Fibroblast of mammary gland (primary cell): Measurements from ENCODE around the gene CDH1.

Experiments
- DNase-seq: peaks from one replicate; pipeline ENCODE4 v3.0.0-alpha.2; 2010; ENCODE audit warnings: low read depth
- H3K4me3 ChIP-seq: 2 replicates; pipeline ENCODE4 v1.5.1; 2011; ENCODE audit warnings: low read depth, mild to moderate bottlenecking, low read length, moderate library complexity; ENCODE audit not compliant: control insufficient read depth
- TF ChIP-seq, protein P1 (sequence below): conservative IDR thresholded peaks from 2 replicates; pipeline ENCODE4 v1.5.1; 2011; ENCODE audit warnings: low read depth, low read length, inconsistent platforms; ENCODE audit not compliant: control insufficient read depth, insufficient read depth

The CDH1 gene

DNA sequence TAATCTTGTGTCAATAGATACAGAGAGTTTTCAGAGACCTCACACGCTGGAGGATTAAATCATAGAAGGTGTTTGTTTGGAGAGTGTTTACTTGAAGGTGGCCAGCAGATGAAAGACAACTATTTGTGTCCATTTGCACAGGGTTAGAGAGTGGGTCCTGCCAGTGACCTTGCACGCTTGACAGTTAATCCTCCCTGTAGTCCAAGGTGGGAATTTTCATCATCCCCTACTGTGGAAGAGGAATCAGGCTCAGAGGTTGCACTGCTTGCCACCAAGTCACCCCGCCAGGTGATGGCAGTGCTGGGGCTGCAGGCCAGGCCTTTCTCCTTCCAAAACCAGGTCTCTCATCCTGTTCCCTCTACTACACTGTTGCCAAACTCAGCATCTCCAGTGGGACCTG lies 12.3 kb downstream of the CDH1 start:
- no peak for DNase-seq
- TF ChIP-seq, protein P1, sequence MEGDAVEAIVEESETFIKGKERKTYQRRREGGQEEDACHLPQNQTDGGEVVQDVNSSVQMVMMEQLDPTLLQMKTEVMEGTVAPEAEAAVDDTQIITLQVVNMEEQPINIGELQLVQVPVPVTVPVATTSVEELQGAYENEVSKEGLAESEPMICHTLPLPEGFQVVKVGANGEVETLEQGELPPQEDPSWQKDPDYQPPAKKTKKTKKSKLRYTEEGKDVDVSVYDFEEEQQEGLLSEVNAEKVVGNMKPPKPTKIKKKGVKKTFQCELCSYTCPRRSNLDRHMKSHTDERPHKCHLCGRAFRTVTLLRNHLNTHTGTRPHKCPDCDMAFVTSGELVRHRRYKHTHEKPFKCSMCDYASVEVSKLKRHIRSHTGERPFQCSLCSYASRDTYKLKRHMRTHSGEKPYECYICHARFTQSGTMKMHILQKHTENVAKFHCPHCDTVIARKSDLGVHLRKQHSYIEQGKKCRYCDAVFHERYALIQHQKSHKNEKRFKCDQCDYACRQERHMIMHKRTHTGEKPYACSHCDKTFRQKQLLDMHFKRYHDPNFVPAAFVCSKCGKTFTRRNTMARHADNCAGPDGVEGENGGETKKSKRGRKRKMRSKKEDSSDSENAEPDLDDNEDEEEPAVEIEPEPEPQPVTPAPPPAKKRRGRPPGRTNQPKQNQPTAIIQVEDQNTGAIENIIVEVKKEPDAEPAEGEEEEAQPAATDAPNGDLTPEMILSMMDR, result no peak
- H3K4me3 ChIP-seq, result no peak overlapping the region

DNA sequence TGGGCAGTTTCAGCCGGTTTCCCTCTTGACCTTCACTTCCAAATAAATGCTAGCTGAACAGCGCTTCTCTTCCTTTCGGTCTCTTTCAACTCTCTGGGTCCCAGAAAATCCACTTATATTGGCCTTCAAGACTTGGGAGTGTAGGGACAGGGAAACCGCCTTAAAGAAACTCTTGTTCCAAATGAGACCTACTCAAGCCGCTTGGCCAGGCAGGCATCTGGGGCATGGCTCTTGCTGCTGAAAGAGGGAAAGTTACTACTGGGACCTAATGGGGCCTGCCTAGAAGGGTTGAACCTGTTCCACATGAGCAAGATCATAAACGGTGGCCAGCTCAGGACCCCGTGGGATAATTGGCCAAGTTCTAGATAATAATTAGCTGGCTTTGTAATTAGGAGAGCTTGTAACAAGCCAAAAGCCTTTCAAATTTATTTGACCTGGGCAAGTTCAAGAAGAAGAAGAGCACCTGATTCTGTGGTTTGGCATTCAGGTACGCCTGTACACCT lies 13.2 kb downstream of the CDH1 start:
- no peak for DNase-seq
- H3K4me3 ChIP-seq, result no peak overlapping the region
- TF ChIP-seq, protein P1, result no peak

DNA sequence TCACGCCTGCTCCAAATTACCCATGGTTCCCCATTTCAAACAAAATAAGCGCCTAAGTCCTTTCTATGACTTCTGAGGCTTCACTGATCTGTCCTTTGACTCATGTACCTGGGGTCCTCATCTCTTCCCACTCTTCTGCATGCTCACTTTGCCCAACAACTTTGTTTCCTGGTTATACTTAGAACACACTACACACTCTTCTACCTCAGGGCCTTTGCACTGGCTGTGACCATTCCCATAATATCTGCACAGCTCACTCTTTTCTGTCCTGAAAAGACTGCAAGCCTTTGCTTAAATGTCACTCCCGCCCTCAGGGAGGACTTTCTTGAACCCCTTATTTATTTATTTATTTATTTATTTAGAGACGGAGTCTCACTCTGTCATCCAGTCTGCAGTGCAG lies 14.1 kb downstream of the CDH1 start:
- TF ChIP-seq, protein P1, result no peak
- no peak overlapping the region for H3K4me3 ChIP-seq
- DNase-seq, result no peak

DNA sequence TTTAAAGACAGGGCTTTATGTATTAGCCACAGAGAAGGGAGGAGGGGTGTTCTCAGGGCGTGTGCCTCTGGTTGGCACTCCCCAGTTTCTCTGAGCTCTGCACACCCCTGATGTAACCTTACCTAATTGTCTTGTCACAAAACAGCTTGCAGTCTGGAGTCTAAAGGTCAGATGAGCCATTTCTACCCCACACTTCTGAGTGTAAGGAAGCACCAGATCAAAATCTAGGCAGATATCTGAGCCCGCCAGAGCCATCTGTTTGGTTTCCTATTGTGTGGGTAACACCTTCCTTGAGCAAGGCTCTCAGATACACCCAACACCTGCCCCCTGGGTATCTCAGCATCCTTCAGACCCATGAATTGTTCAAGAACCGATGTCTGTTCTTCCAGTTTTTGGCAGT lies 15.5 kb downstream of the CDH1 start:
- DNase-seq, result no peak
- TF ChIP-seq, protein P1, result no peak
- H3K4me3 ChIP-seq, result no peak overlapping the region

DNA sequence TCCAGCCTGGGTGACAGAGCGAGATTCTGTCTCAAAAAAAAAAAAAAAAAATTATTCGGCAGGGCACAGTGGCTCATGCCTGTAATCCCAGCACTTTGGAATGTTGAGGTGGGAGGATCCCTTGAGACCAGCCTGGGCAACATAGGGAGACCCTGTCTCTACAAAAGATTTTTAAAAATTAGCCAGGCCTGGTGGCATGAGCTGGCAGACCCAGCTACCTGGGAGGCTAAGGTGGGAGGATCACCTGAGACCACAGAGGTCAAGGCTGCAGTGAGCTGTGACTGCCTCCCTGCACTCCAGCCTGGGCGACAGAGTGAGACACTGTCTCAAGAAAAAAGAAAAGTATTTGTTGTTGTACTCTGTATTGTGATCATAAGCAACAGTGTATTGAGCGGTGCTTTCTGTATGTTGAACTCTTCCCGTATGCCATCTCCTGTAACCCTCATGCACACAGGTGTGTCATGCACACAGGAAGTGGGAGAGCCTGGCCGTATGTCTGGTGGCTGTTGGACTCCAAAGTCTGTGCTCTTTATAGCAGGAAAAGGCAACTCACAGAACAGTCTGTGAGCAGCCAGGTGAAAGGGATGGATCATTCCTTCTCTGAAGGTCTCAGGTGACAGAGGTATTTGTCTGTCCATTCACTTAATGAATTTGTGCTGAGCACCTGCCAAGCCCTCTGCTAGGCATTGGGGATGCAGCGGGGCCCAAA lies 17.1 kb downstream of the CDH1 start:
- no peak overlapping the region for H3K4me3 ChIP-seq
- TF ChIP-seq, protein P1, result no peak
- no peak for DNase-seq

DNA sequence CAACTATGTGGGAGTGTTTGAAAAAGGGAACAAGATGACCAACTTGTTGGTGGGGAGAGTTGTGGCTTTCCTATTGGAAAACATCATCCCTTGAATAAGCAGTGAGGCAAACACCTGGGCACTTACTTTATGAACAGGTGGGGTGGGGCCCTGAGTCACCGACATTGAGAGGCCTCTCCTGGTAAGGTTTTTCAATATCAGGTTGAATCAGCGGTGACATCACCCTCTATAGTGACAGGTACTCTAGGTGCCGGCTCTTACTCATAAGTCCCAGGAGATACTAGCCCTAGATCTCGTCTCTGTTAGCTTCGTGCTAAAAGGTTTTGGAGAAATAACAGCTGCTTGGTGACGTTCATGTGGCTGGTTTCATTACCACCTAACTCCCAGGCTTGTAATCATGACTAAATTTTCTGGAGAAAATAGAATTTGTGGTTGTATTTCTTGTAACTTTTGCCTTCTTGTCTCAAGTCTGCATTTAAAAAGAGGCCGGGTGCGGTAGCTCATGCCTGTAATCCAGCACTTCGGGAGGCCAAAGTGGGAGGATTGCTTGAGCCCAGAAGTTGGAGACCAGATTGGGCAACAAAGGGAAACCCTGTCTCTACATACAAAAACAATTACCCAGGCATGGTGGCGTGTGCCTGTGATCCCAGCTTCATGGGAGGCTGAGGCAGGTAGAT lies 19.3 kb downstream of the CDH1 start:
- H3K4me3 ChIP-seq, result no peak overlapping the region
- DNase-seq, result no peak
- TF ChIP-seq, protein P1, result no peak
